ENCODE measurements around the gene KCNJ3.

DNA sequence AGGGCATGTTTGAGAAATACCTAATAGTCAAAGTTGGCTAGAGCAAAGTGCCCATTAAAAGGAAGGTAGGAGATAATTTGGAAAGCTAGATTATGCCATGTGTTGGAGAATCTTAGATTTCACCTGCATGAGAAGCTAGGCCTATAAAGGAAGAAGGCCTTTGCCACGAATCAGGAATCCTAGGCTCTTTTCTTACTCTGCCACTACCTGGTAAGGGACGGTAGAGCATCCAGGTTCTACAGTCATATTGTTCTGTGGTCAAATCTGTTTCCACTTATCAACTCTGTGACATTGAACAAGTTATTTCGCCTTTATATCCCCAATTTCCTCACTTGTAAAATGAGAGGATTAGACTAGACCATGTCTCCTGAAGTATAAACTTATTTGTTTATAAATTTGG is 3.6 kb upstream of the KCNJ3 start:
- TF ChIP-seq, protein P1, sequence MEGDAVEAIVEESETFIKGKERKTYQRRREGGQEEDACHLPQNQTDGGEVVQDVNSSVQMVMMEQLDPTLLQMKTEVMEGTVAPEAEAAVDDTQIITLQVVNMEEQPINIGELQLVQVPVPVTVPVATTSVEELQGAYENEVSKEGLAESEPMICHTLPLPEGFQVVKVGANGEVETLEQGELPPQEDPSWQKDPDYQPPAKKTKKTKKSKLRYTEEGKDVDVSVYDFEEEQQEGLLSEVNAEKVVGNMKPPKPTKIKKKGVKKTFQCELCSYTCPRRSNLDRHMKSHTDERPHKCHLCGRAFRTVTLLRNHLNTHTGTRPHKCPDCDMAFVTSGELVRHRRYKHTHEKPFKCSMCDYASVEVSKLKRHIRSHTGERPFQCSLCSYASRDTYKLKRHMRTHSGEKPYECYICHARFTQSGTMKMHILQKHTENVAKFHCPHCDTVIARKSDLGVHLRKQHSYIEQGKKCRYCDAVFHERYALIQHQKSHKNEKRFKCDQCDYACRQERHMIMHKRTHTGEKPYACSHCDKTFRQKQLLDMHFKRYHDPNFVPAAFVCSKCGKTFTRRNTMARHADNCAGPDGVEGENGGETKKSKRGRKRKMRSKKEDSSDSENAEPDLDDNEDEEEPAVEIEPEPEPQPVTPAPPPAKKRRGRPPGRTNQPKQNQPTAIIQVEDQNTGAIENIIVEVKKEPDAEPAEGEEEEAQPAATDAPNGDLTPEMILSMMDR (IDR thresholded peaks at IDR 0.05) = no peak
- TF ChIP-seq, protein P2, sequence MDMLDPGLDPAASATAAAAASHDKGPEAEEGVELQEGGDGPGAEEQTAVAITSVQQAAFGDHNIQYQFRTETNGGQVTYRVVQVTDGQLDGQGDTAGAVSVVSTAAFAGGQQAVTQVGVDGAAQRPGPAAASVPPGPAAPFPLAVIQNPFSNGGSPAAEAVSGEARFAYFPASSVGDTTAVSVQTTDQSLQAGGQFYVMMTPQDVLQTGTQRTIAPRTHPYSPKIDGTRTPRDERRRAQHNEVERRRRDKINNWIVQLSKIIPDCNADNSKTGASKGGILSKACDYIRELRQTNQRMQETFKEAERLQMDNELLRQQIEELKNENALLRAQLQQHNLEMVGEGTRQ (CRISPR knock-in tag; IDR thresholded peaks at IDR 0.05) = no peak
- TF ChIP-seq ELF4 (CRISPR knock-in tag; IDR thresholded peaks at IDR 0.05; ENCODE audit: low read depth) (no peak), NR2C2 (CRISPR knock-in tag; IDR thresholded peaks at IDR 0.05) (no peak), NR1H2 (CRISPR knock-in tag; IDR thresholded peaks at IDR 0.05) (no peak), CREB1 (CRISPR knock-in tag; IDR thresholded peaks at IDR 0.05) (no peak), ETV6 (CRISPR knock-in tag; IDR thresholded peaks at IDR 0.05) (no peak)
- TF ChIP-seq, protein P3, sequence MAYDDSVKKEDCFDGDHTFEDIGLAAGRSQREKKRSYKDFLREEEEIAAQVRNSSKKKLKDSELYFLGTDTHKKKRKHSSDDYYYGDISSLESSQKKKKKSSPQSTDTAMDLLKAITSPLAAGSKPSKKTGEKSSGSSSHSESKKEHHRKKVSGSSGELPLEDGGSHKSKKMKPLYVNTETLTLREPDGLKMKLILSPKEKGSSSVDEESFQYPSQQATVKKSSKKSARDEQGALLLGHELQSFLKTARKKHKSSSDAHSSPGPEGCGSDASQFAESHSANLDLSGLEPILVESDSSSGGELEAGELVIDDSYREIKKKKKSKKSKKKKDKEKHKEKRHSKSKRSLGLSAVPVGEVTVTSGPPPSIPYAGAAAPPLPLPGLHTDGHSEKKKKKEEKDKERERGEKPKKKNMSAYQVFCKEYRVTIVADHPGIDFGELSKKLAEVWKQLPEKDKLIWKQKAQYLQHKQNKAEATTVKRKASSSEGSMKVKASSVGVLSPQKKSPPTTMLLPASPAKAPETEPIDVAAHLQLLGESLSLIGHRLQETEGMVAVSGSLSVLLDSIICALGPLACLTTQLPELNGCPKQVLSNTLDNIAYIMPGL (CRISPR knock-in tag; IDR thresholded peaks at IDR 0.05) = no peak

Data from WTC11 (cell line).